Measurements from ENCODE around the gene PCGF1. TPM values are rescaled to one million over a fixed set of nuclear protein-coding genes. Genes with fewer than 3 reads are reported as not detected.

Gene PCGF1
- total and polyA plus RNA-seq, 9 of the 15 experiments (the other 6 are each of a cell fraction or from before 2014, with no cell fraction given), result 20.3 to 45.7 (median 29.3) TPM

DNA sequence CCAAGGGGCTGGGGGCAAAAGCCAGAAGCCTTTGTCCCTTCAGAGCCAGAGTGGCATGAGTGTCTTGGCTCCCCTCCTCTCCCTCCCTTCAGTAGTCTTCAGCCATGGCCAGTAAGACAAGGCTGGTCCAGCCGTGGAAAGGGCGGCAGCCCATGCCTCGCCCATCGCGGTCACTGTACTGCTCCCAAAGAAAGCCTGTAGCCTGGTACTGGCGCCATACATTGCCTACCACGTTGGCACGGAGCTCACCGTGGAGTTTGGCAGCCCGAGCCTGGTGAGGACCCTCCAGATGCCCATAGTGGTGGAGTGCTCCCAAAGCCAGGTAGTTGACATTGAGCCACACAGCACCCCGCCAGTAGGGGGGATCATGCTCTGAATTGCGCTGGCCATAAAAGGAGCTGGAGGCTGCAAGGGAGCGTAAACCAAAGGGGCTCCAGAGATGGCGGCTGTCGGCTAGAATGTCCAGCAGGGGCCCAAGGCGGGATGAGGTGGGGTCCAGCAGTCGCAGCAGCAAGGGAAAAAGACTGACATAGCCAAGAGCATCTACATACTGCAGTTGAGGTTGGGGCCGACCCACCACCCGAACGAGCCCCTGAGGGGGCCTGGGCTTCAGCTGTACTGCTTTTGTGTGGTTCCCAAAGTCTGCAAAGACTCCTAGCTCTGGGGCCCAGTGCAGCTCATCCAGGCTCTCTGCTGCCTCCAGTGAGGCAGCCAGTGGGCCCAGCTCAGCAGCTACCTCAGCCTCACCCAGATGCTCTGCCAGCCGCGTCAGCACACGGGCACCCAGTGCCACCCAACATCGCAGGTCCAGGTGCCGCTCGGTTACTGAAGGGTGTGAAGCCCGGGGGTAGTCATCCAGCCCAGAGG lies 46.1 kb downstream of the PCGF1 start (continued):
- TF ChIP-seq CTCF (IDR thresholded peaks at IDR 0.05 in 2 of 3, conservative IDR thresholded peaks at IDR 0.05 in 1 of 3; ENCODE audit: insufficient read depth in 2 of 3, low read depth in 1 of 3, low read length in 3 of 3) (peak; percentile 53 to 66 (median 53)), NFE2L1 (tag; IDR thresholded peaks at IDR 0.05; ENCODE audit: borderline replicate concordance, low read depth) (no peak), SMAD1 (IDR thresholded peaks at IDR 0.05; ENCODE audit: low read depth, low read length, partially characterized antibody) (no peak), ZBTB5 (IDR thresholded peaks at IDR 0.05) (no peak), PHTF2 (CRISPR knock-in tag; IDR thresholded peaks at IDR 0.05) (no peak)
- TF ChIP-seq, protein P1, sequence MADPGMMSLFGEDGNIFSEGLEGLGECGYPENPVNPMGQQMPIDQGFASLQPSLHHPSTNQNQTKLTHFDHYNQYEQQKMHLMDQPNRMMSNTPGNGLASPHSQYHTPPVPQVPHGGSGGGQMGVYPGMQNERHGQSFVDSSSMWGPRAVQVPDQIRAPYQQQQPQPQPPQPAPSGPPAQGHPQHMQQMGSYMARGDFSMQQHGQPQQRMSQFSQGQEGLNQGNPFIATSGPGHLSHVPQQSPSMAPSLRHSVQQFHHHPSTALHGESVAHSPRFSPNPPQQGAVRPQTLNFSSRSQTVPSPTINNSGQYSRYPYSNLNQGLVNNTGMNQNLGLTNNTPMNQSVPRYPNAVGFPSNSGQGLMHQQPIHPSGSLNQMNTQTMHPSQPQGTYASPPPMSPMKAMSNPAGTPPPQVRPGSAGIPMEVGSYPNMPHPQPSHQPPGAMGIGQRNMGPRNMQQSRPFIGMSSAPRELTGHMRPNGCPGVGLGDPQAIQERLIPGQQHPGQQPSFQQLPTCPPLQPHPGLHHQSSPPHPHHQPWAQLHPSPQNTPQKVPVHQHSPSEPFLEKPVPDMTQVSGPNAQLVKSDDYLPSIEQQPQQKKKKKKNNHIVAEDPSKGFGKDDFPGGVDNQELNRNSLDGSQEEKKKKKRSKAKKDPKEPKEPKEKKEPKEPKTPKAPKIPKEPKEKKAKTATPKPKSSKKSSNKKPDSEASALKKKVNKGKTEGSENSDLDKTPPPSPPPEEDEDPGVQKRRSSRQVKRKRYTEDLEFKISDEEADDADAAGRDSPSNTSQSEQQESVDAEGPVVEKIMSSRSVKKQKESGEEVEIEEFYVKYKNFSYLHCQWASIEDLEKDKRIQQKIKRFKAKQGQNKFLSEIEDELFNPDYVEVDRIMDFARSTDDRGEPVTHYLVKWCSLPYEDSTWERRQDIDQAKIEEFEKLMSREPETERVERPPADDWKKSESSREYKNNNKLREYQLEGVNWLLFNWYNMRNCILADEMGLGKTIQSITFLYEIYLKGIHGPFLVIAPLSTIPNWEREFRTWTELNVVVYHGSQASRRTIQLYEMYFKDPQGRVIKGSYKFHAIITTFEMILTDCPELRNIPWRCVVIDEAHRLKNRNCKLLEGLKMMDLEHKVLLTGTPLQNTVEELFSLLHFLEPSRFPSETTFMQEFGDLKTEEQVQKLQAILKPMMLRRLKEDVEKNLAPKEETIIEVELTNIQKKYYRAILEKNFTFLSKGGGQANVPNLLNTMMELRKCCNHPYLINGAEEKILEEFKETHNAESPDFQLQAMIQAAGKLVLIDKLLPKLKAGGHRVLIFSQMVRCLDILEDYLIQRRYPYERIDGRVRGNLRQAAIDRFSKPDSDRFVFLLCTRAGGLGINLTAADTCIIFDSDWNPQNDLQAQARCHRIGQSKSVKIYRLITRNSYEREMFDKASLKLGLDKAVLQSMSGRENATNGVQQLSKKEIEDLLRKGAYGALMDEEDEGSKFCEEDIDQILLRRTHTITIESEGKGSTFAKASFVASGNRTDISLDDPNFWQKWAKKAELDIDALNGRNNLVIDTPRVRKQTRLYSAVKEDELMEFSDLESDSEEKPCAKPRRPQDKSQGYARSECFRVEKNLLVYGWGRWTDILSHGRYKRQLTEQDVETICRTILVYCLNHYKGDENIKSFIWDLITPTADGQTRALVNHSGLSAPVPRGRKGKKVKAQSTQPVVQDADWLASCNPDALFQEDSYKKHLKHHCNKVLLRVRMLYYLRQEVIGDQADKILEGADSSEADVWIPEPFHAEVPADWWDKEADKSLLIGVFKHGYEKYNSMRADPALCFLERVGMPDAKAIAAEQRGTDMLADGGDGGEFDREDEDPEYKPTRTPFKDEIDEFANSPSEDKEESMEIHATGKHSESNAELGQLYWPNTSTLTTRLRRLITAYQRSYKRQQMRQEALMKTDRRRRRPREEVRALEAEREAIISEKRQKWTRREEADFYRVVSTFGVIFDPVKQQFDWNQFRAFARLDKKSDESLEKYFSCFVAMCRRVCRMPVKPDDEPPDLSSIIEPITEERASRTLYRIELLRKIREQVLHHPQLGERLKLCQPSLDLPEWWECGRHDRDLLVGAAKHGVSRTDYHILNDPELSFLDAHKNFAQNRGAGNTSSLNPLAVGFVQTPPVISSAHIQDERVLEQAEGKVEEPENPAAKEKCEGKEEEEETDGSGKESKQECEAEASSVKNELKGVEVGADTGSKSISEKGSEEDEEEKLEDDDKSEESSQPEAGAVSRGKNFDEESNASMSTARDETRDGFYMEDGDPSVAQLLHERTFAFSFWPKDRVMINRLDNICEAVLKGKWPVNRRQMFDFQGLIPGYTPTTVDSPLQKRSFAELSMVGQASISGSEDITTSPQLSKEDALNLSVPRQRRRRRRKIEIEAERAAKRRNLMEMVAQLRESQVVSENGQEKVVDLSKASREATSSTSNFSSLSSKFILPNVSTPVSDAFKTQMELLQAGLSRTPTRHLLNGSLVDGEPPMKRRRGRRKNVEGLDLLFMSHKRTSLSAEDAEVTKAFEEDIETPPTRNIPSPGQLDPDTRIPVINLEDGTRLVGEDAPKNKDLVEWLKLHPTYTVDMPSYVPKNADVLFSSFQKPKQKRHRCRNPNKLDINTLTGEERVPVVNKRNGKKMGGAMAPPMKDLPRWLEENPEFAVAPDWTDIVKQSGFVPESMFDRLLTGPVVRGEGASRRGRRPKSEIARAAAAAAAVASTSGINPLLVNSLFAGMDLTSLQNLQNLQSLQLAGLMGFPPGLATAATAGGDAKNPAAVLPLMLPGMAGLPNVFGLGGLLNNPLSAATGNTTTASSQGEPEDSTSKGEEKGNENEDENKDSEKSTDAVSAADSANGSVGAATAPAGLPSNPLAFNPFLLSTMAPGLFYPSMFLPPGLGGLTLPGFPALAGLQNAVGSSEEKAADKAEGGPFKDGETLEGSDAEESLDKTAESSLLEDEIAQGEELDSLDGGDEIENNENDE (IDR thresholded peaks at IDR 0.05; ENCODE audit: low read depth, low read length), result no peak

Measured in K562 (cell line).